IPS DF 6.9 (cell line): ENCODE data around the gene NEK3.

ENCODE experiments used
- DNase-seq: peaks from one replicate; pipeline ENCODE4 v3.0.0-alpha.2; 2013; ENCODE audit warnings: low read depth, low spot score
- H3K27ac ChIP-seq: one replicate; pipeline ENCODE4 v1.5.1; 2013; ENCODE audit warnings: low read length, control low read depth
- H3K27me3 ChIP-seq: 2 replicates; pipeline ENCODE4 v1.6.1; 2013; ENCODE audit warnings: mild to moderate bottlenecking, low read length; ENCODE audit not compliant: control insufficient read depth, insufficient read depth
- H3K36me3 ChIP-seq: 2 replicates; pipeline ENCODE4 v1.6.1; 2013; ENCODE audit warnings: low read length; ENCODE audit not compliant: control insufficient read depth, insufficient read depth
- H3K4me1 ChIP-seq: 2 replicates; pipeline ENCODE4 v1.6.1; 2013; ENCODE audit warnings: low read length; ENCODE audit not compliant: control insufficient read depth, insufficient read depth
- H3K4me3 ChIP-seq: 2 replicates; pipeline ENCODE4 v1.5.1; 2013; ENCODE audit warnings: mild to moderate bottlenecking, low read length
- H3K9me3 ChIP-seq: 2 replicates; pipeline ENCODE4 v1.6.1; 2013; ENCODE audit warnings: low read length, inconsistent platforms; ENCODE audit not compliant: control insufficient read depth, insufficient read depth
- WGBS: extraction: QIAGEN DNeasy Blood & Tissue Kit; methylation state at CpG from one replicate; pipeline ENCODE4 v1.1.7; 2013; ENCODE audit warnings: mixed read lengths, missing lambda C conversion rate; ENCODE audit not compliant: insufficient read length, insufficient coverage; 5-methylcytosine and 5-hydroxymethylcytosine counted together

NEK3 gene

GRCh38 chr13:52156724-52157261 lies 2.6 kb downstream of the NEK3 start:
- Histone ChIP-seq H3K36me3 (no peaks in the 10 kb centered on the region), H3K9me3 (no peaks in the 10 kb centered on the region), H3K27me3 (no peaks in the 10 kb centered on the region), H3K27ac (no peak overlapping the region), H3K4me3 (no peak overlapping the region), H3K4me1 (peaks cover 2% of the 10 kb centered on the region; the same call in 1 of the 2 replicates)
- no peak for DNase-seq
- WGBS = no CpG with 5 or more reads among the region's 1 CpG

GRCh38 chr13:52155177-52155576 lies 4.2 kb downstream of the NEK3 start:
- Histone ChIP-seq H3K9me3 (no peaks in the 10 kb centered on the region), H3K4me1 (peaks cover 2% of the 10 kb centered on the region; the same call in 1 of the 2 replicates), H3K27me3 (no peaks in the 10 kb centered on the region), H3K27ac (no peak overlapping the region), H3K36me3 (no peaks in the 10 kb centered on the region; the same call in 1 of the 2 replicates), H3K4me3 (no peak overlapping the region)
- DNase-seq = no peak
- WGBS = no CpG with 5 or more reads among the region's 1 CpG

- no peaks in the 10 kb centered on the region for H3K27me3 ChIP-seq
- H3K4me3 ChIP-seq = no peak overlapping the region
- H3K36me3 ChIP-seq = no peaks in the 10 kb centered on the region; the same call in 1 of the 2 replicates
- no CpG with 5 or more reads among the region's 1 CpG for WGBS
- no peaks in the 10 kb centered on the region for H3K4me1 ChIP-seq
- DNase-seq = no peak
- no peaks in the 10 kb centered on the region for H3K9me3 ChIP-seq
- no peak overlapping the region for H3K27ac ChIP-seq
These were observed 12.2 kb downstream of the NEK3 start for GRCh38 chr13:52147225-52147624.

- H3K4me1 ChIP-seq = no peaks in the 10 kb centered on the region
- H3K27ac ChIP-seq = no peak overlapping the region
- no peaks in the 10 kb centered on the region for H3K27me3 ChIP-seq
- H3K36me3 ChIP-seq = no peaks in the 10 kb centered on the region
- DNase-seq = no peak
- no peak overlapping the region for H3K4me3 ChIP-seq
- whole genome bisulfite sequencing = no CpG with 5 or more reads among the region's 2 CpGs
- no peaks in the 10 kb centered on the region for H3K9me3 ChIP-seq
These were observed 18.1 kb downstream of the NEK3 start for GRCh38 chr13:52141299-52141698.

- Histone ChIP-seq H3K4me3 (no peak overlapping the region), H3K36me3 (no peaks in the 10 kb centered on the region), H3K27me3 (no peaks in the 10 kb centered on the region), H3K9me3 (no peaks in the 10 kb centered on the region; the same call in 1 of the 2 replicates), H3K4me1 (no peaks in the 10 kb centered on the region), H3K27ac (no peak overlapping the region)
- WGBS = no CpG with 5 or more reads among the region's 3 CpGs
- DNase-seq = no peak
These were observed 21.9 kb downstream of the NEK3 start for GRCh38 chr13:52137489-52137888.

- DNase-seq = no peak
- H3K36me3 ChIP-seq = peaks cover under 1% of the 10 kb centered on the region; the same call in 1 of the 2 replicates
- no peaks in the 10 kb centered on the region for H3K27me3 ChIP-seq
- H3K4me3 ChIP-seq = no peak overlapping the region
- no peaks in the 10 kb centered on the region; the same call in 1 of the 2 replicates for H3K9me3 ChIP-seq
- no peak overlapping the region for H3K27ac ChIP-seq
- no peaks in the 10 kb centered on the region for H3K4me1 ChIP-seq
These were observed 22.6 kb downstream of the NEK3 start for GRCh38 chr13:52136763-52137162.

GRCh38 chr13:52130641-52131040 lies 28.8 kb downstream of the NEK3 start:
- no peaks in the 10 kb centered on the region; the same call in 1 of the 2 replicates for H3K27me3 ChIP-seq
- DNase-seq = no peak
- H3K4me1 ChIP-seq = no peaks in the 10 kb centered on the region; the same call in 1 of the 2 replicates
- no peak overlapping the region for H3K27ac ChIP-seq
- H3K9me3 ChIP-seq = no peaks in the 10 kb centered on the region; the same call in 1 of the 2 replicates
- peaks cover 2% of the 10 kb centered on the region; the same call in 1 of the 2 replicates for H3K36me3 ChIP-seq
- no peak overlapping the region for H3K4me3 ChIP-seq

- WGBS = 100% methylated on average over 1 of the region's 71 CpGs
- peak; percentile 52 for DNase-seq
- H3K4me1 ChIP-seq = no peaks in the 10 kb centered on the region; the same call in 1 of the 2 replicates
- peaks cover 2% of the 10 kb centered on the region; the same call in 1 of the 2 replicates for H3K36me3 ChIP-seq
- H3K9me3 ChIP-seq = no peaks in the 10 kb centered on the region; the same call in 1 of the 2 replicates
- peak within 1 kb of the TSS; percentile 82 for H3K4me3 ChIP-seq
- H3K27me3 ChIP-seq = no peaks in the 10 kb centered on the region; the same call in 1 of the 2 replicates
- H3K27ac ChIP-seq = no peak within 1 kb of the TSS
These were observed 30.4 kb downstream of the NEK3 start, which contains the start of gene NEK5 for GRCh38 chr13:52128714-52129700. NEK5 (minus strand) TSS chr13:52129073; CDS start chr13:52127482, 1,591 bp downstream.

- H3K4me1 ChIP-seq = no peaks in the 10 kb centered on the region; the same call in 1 of the 2 replicates
- DNase-seq = peak; percentile 61
- peaks cover 2% of the 10 kb centered on the region; the same call in 1 of the 2 replicates for H3K36me3 ChIP-seq
- WGBS = no CpG with 5 or more reads among the region's 33 CpGs
- H3K27ac ChIP-seq = no peak overlapping the region
- peak overlapping the region; percentile 82 for H3K4me3 ChIP-seq
- no peaks in the 10 kb centered on the region; the same call in 1 of the 2 replicates for H3K27me3 ChIP-seq
- no peaks in the 10 kb centered on the region; the same call in 1 of the 2 replicates for H3K9me3 ChIP-seq
These were observed 31.4 kb downstream of the NEK3 start for GRCh38 chr13:52127783-52128702.
